Karpas-422 (cell line): ENCODE data around the gene ATP5F1D. TPM values are rescaled to one million over a fixed set of nuclear protein-coding genes. Genes with fewer than 3 reads are reported as not detected.

Experiments
- DNase-seq: peaks from one replicate; pipeline ENCODE4 v3.0.0-alpha.2; 2015
- H2AFZ ChIP-seq: fragments of 200-600 bp; sonication (generic); 2 replicates; pipeline ENCODE4 v1.6.1; 2014; ENCODE audit warnings: antibody characterized with exemption, low read length, mixed read lengths
- H3K27ac ChIP-seq: fragments of 200-600 bp; sonication (generic); 2 replicates; pipeline ENCODE4 v1.5.1; 2014; ENCODE audit warnings: mild to moderate bottlenecking, low read length, moderate library complexity
- H3K27me3 ChIP-seq: fragments of 200-600 bp; sonication (generic); 2 replicates; pipeline ENCODE4 v1.6.1; 2014; ENCODE audit warnings: low read length, mixed read lengths
- H3K36me3 ChIP-seq: fragments of 200-600 bp; sonication (generic); 2 replicates; pipeline ENCODE4 v1.6.1; 2014; ENCODE audit warnings: low read length, mixed read lengths; ENCODE audit not compliant: insufficient read depth
- H3K4me1 ChIP-seq: fragments of 200-600 bp; sonication (generic); 2 replicates; pipeline ENCODE4 v1.6.1; 2014; ENCODE audit warnings: mild to moderate bottlenecking, low read length, mixed read lengths
- H3K4me2 ChIP-seq: fragments of 200-600 bp; sonication (generic); 2 replicates; pipeline ENCODE4 v1.6.1; 2014; ENCODE audit warnings: low read length, low read depth, mild to moderate bottlenecking; ENCODE audit not compliant: poor library complexity, severe bottlenecking
- H3K4me3 ChIP-seq: fragments of 200-600 bp; sonication (generic); 2 replicates; pipeline ENCODE4 v1.5.1; 2014; ENCODE audit warnings: mild to moderate bottlenecking, antibody characterized with exemption, low read length, mixed read lengths
- H3K79me2 ChIP-seq: fragments of 200-600 bp; sonication (generic); 2 replicates; pipeline ENCODE4 v1.6.1; 2014; ENCODE audit warnings: mild to moderate bottlenecking, low read length, mixed read lengths
- H3K9ac ChIP-seq: fragments of 200-600 bp; sonication (generic); 2 replicates; pipeline ENCODE4 v1.6.0; 2014; ENCODE audit warnings: low read length
- H3K9me2 ChIP-seq: fragments of 200-600 bp; sonication (generic), shearing (Covaris generic); replicated peaks from 2 replicates; pipeline ENCODE4 v1.6.0; 2014; ENCODE audit warnings: mild to moderate bottlenecking, low read length, moderate library complexity; ENCODE audit not compliant: insufficient read depth
- H3K9me3 ChIP-seq: fragments of 300-700, 200-600 bp; sonication (generic); 2 replicates; pipeline ENCODE4 v1.6.1; 2014; ENCODE audit warnings: low read length, mixed read lengths
- H4K20me1 ChIP-seq: fragments of 200-600 bp; sonication (generic); 2 replicates; pipeline ENCODE4 v1.6.1; 2014; ENCODE audit warnings: mild to moderate bottlenecking, antibody characterized with exemption, low read length, low read depth; ENCODE audit not compliant: insufficient read depth
- total RNA-seq: library from RNA; depleted of rRNA; stranded (reverse); fragments of >200 nt; shearing (Covaris generic); gene quantifications from 2 replicates; pipeline ENCODE4 v1.2.3, GENCODE V29; 2014; ENCODE audit warnings: low replicate concordance

ATP5F1D gene
- total RNA-seq, 1 experiment from 2014 or later: 64.3 TPM

DNA sequence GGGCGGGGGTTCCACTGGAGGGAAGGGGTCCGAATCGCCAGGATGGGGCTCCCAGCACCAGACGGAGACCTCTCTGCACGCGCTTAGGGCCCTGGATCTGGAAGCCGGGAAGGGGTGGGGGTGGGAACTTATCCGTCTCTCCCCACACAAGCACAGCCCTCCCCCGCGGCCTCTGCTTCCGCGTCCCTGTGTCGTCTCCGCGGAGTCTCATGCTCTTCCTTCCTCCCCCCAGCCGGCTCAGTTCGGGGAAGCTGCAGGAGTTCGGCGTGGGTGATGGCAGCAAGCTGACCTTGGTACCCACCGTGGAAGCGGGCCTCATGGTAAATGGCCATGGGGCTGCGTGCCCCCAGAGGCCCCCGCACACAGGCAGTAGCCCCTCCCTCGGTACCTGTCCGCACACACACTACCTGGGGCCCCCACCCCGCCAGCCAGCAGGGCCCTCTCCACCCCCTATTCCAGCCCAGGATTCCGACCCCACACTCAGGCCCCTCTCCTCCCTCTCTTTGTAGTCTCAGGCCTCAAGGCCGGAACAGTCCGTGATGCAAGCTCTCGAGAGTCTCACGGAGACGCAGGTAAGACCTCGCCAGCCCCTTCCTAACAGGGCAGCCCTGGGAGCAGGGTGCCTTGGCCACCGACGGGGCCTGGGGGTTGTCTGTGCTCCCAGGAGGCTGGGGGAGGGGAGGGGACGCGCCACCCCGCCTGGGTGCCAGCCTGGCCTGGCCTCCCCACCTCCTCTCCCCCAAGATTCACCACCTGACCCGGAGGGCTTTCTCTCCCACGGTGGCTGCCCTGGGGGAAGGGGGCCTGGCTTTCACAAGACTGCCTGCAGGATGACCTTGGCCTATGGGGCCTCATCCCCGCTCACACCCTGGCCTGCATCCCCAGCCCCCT lies 10.0 kb downstream of the ATP5F1D start:
- Histone ChIP-seq H3K4me2 (peak overlapping the region; percentile 95), H3K4me1 (peaks cover 59% of the 10 kb centered on the region), H3K27me3 (no peaks in the 10 kb centered on the region), H3K79me2 (peaks cover 26% of the 10 kb centered on the region), H3K4me3 (peak overlapping the region; percentile 92), H3K27ac (peak overlapping the region; percentile 97), H3K9me2 (no peaks in the 10 kb centered on the region), H2AFZ (no peak overlapping the region), H3K9ac (peak overlapping the region; percentile 99), H3K36me3 (peaks cover 25% of the 10 kb centered on the region), H3K9me3 (no peaks in the 10 kb centered on the region), H4K20me1 (peaks cover 28% of the 10 kb centered on the region)
- peak; percentile 83 for DNase-seq

DNA sequence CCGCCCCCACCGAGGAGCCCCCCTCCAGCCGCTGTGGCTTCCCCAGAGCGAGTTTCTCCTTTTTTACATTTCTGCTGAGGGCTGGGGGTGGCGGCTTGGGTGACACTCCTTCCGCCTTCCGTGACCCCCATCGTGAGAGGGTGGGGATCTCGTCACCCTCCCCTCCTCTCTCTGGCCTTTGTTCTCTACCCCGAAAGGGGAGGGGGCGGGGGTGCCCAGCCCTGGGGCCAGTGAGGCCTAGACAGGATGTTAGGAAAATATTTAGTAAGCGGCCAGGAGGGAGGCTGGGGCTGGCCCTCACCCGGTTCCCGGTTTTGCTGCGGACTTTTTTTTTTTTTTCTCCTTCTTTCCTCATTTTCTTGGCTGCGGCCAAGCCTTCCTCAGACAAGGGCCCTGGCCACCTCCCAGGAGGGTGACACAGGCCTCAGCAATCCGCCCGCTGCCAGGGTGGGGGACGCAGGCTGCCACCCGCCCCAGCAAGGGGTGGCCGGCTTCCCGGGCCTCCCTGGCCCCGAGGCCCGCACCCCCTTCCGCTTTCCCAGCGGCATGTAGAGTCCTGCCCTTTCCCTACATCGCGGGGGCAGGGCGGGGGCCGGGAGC lies 10.8 kb downstream of the ATP5F1D start:
- Histone ChIP-seq H3K4me2 (peak overlapping the region; percentile 95), H3K4me1 (peaks cover 66% of the 10 kb centered on the region), H4K20me1 (peaks cover 28% of the 10 kb centered on the region), H3K79me2 (peaks cover 26% of the 10 kb centered on the region), H2AFZ (no peak overlapping the region), H3K9me2 (no peaks in the 10 kb centered on the region), H3K4me3 (peak overlapping the region; percentile 92), H3K27ac (peak overlapping the region; percentile 97), H3K36me3 (peaks cover 25% of the 10 kb centered on the region), H3K27me3 (no peaks in the 10 kb centered on the region), H3K9ac (peak overlapping the region; percentile 99), H3K9me3 (no peaks in the 10 kb centered on the region)
- peak; percentile 50 for DNase-seq

DNA sequence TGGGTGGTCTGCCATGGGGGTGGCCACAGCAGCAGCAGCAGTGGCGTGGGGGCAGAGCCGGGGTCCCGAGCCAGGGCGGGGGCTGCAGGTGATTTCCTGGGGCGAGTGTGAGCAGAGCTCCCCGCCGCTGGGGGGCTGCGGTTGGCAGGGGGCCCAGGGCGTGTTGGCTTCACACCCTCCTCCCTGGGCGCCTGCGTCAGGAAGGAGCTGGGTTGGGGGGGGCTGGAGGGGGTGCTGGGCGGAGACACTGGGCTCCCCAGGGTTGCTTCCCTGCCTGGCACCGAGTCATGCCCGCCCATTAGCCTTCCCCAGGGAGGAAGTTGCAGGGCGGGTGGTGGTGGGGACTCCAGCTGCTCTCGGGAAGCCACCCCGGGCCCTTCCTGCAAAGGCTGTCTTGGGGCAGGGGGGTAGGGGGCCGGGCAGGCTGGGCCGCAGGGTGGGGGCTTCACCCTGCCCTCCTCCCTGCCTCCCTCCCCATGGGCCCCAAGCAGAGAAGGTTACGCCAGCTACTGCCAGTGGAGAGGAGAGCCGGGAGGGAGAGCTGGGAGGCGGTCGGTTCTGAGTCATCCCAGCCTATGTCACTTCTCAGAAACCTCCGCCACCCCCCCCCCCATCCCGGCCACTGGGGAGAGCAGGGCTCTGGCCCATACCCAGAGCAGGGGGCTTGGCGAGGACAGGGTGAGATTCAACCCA lies 11.4 kb downstream of the ATP5F1D start:
- H4K20me1 ChIP-seq: peaks cover 28% of the 10 kb centered on the region
- peak overlapping the region; percentile 92 for H3K4me3 ChIP-seq
- no peaks in the 10 kb centered on the region for H3K27me3 ChIP-seq
- no peaks in the 10 kb centered on the region for H3K9me3 ChIP-seq
- peak overlapping the region; percentile 95 for H3K4me2 ChIP-seq
- DNase-seq: peak; percentile 87
- peaks cover 25% of the 10 kb centered on the region for H3K36me3 ChIP-seq
- no peaks in the 10 kb centered on the region for H3K9me2 ChIP-seq
- H3K4me1 ChIP-seq: peaks cover 70% of the 10 kb centered on the region
- H3K27ac ChIP-seq: peak overlapping the region; percentile 97
- peaks cover 26% of the 10 kb centered on the region for H3K79me2 ChIP-seq
- H3K9ac ChIP-seq: peak overlapping the region; percentile 99
- no peak overlapping the region for H2AFZ ChIP-seq

DNA sequence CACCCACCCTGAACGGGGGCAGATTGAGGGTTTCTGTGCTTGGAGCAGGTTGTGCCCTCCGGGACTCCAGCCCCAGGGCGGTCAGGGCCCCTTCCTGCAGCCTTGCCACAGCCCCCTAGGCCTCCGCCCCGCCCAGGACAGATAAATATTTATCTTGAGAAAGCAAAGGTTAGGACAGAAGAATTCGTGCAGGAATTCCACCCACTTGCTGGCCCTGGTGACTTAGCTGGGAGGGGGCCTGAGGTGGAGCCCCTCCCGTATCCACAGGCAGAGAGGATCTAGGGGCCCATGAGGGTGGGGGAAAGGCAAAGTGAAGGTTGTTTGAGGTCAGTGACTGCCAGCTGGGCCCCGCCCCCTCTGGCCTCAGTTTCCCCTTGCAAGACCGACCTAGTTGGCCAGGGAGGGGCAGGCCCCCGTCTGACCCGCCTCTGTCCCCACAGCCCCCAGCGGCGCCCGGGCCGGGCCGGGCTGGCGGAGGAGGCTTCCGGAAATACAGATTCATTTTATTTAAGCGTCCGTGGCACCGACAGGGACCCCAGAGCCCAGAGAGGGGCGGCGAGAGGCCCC lies 12.0 kb downstream of the ATP5F1D start:
- H3K9ac ChIP-seq: peak overlapping the region; percentile 60

DNA sequence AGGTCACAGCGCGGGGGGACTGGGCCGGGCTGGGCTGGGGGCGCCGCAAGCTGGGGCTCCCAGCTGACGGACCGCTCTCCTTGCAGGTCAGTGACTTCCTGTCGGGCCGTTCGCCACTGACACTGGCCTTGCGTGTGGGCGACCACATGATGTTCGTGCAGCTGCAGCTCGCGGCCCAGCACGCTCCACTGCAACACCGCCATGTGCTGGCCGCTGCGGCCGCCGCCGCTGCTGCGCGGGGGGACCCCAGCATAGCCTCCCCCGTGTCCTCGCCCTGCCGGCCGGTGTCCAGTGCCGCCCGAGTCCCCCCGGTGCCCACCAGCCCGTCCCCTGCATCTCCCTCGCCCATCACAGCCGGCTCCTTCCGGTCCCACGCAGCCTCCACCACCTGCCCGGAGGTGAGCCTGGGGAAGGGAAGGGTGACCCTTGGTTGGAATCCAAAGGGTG lies 12.6 kb downstream of the ATP5F1D start:
- Histone ChIP-seq H4K20me1 (peaks cover 28% of the 10 kb centered on the region), H3K27me3 (no peaks in the 10 kb centered on the region), H3K9me2 (no peaks in the 10 kb centered on the region), H3K79me2 (peaks cover 26% of the 10 kb centered on the region), H3K36me3 (peaks cover 25% of the 10 kb centered on the region), H3K9ac (peak overlapping the region; percentile 32), H3K9me3 (no peaks in the 10 kb centered on the region), H3K4me3 (no peak overlapping the region), H3K4me1 (peaks cover 79% of the 10 kb centered on the region), H3K27ac (peak overlapping the region; percentile 97; the same call in 1 of the 2 replicates), H2AFZ (no peak overlapping the region), H3K4me2 (no peak overlapping the region)
- DNase-seq: no peak

More for the DNA sequence above, 12.0 kb downstream of the ATP5F1D start:
- H3K27me3 ChIP-seq: no peaks in the 10 kb centered on the region
- H3K4me3 ChIP-seq: peak overlapping the region; percentile 17; the same call in 1 of the 2 replicates
- H3K4me2 ChIP-seq: peak overlapping the region; percentile 95
- H3K9me3 ChIP-seq: no peaks in the 10 kb centered on the region
- H2AFZ ChIP-seq: no peak overlapping the region
- H4K20me1 ChIP-seq: peaks cover 28% of the 10 kb centered on the region
- no peaks in the 10 kb centered on the region for H3K9me2 ChIP-seq
- H3K4me1 ChIP-seq: peaks cover 74% of the 10 kb centered on the region
- no peak for DNase-seq
- H3K27ac ChIP-seq: peak overlapping the region; percentile 97
- peaks cover 26% of the 10 kb centered on the region for H3K79me2 ChIP-seq
- H3K36me3 ChIP-seq: peaks cover 25% of the 10 kb centered on the region

DNA sequence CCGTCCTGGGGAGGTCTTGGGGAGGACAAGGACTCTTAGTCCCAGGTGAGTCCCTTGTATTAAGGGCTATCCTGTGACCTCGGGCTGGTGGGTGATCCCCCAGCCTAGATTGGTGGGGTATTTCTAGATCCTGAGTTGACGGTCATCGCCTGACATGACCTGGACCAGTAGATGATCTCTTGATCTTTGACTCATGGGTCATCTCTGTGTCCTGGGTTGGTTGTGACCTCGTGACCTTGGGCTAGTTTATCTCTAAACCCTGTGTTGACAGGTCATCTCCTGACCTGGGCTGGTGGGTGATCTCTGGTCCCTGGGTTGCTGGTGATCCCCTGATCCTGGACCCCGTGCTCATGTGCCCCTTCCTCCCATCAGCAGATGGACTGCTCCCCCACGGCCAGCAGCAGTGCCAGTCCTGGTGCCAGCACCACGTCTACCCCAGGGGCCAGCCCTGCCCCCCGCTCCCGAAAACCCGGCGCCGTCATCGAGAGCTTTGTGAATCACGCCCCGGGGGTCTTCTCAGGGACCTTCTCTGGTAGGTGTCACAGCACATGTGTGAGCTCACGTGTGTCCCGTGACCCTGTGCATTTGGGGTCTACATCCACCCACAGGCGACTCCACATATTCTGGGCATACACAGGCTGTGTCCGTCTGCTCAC lies 13.1 kb downstream of the ATP5F1D start:
- Histone ChIP-seq H4K20me1 (peaks cover 28% of the 10 kb centered on the region), H3K27ac (peak overlapping the region; percentile 42; the same call in 1 of the 2 replicates), H3K4me3 (no peak overlapping the region), H3K9me3 (no peaks in the 10 kb centered on the region), H2AFZ (no peak overlapping the region), H3K36me3 (peaks cover 25% of the 10 kb centered on the region), H3K27me3 (no peaks in the 10 kb centered on the region), H3K9ac (peak overlapping the region; percentile 32), H3K9me2 (no peaks in the 10 kb centered on the region), H3K4me1 (peaks cover 84% of the 10 kb centered on the region), H3K4me2 (no peak overlapping the region), H3K79me2 (peaks cover 26% of the 10 kb centered on the region)
- DNase-seq: no peak

DNA sequence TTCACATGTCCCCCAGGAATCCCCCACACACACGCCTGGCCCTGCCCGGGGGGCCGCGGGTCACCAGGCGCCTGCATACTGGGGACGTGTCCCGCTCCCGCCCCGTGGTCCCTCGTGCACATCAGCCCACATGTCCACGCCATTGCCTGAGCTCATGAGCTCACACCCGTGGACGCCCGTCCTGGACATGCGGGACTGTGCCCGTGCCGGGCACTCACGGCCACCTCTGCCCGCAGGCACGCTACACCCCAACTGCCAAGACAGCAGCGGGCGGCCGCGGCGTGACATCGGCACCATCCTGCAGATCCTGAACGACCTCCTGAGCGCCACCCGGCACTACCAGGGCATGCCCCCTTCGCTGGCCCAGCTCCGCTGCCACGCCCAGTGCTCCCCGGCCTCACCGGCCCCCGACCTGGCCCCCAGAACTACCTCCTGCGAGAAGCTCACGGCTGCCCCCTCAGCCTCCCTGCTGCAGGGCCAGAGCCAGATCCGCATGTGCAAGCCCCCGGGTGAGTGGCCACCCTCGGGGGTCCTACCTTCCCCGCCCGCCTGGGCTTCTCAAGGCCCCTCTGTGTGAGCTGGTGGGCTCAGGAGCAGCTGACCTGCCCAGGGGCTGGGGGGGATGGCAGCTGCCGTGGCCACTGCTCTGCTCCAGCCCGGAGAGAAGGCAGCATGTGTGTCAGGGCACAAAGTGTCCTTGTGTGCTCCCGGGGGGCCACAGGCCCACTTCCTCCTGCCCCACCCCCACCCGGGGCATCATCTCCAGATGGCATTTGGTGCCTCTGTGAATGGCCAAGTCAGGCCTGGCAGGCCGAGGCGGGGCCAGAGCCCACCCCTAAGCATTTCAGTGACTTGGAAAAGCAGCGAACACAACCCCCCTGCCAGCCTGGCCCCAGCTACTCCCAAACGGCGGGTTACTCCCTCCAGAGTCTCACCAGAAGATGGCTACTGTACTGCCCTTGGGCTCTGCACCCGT lies 13.9 kb downstream of the ATP5F1D start:
- no peaks in the 10 kb centered on the region for H3K9me2 ChIP-seq
- H3K4me2 ChIP-seq: peak overlapping the region; percentile 19
- peaks cover 25% of the 10 kb centered on the region for H4K20me1 ChIP-seq
- H3K27me3 ChIP-seq: no peaks in the 10 kb centered on the region
- peak overlapping the region; percentile 69 for H3K27ac ChIP-seq
- peak; percentile 58 for DNase-seq
- H3K9me3 ChIP-seq: no peaks in the 10 kb centered on the region
- H3K4me3 ChIP-seq: no peak overlapping the region
- H2AFZ ChIP-seq: no peak overlapping the region
- H3K4me1 ChIP-seq: peaks cover 92% of the 10 kb centered on the region
- H3K79me2 ChIP-seq: peaks cover 22% of the 10 kb centered on the region
- peak overlapping the region; percentile 39 for H3K9ac ChIP-seq
- H3K36me3 ChIP-seq: peaks cover 25% of the 10 kb centered on the region
